HepG2 (cell line): ENCODE data around the gene KDM4D. TPM values are rescaled to one million over a fixed set of nuclear protein-coding genes. Genes with fewer than 3 reads are reported as not detected.
A peak's percentile ranks its signal among the peaks of the same experiment; 100 is the strongest.

ENCODE experiments used
- ATF1 ChIP-seq: IDR thresholded peaks from 2 replicates; pipeline ENCODE4 v1.6.1; 2016; ENCODE audit warnings: mild to moderate bottlenecking, control low read depth
- EP300 ChIP-seq, 3 experiments: sonication (generic) in 1 of 3; formaldehyde crosslinking in 1 of 3; IDR thresholded peaks; 2 replicates each; pipeline versions ENCODE4 v1.5.1 to v1.6.1; 2011 to 2020; ENCODE audit warnings: low read depth in 2 of 3, low read length in 2 of 3, borderline replicate concordance in 1 of 3, improper control_type of control experiment in 1 of 3, mild to moderate bottlenecking in 1 of 3, missing genetic modification reagents in 1 of 3, moderate library complexity in 1 of 3
- HES4 ChIP-seq: sonication (generic); formaldehyde crosslinking; IDR thresholded peaks from 2 replicates; pipeline ENCODE4 v1.9.0; 2021; ENCODE audit warnings: mild to moderate bottlenecking, missing genetic modification reagents, borderline replicate concordance
- IKZF1 ChIP-seq: fragments of 450-650 bp; IDR thresholded peaks from 2 replicates; pipeline ENCODE4 v1.7.1; 2016
- MXI1 ChIP-seq: IDR thresholded peaks from 3 replicates; pipeline ENCODE4 v1.6.1; 2012; ENCODE audit warnings: low read depth, low read length, inconsistent platforms, borderline replicate concordance
- SNAI1 ChIP-seq: sonication (generic); formaldehyde crosslinking; IDR thresholded peaks from 2 replicates; pipeline ENCODE4 v1.5.0; 2020; ENCODE audit warnings: mild to moderate bottlenecking, missing genetic modification reagents, borderline replicate concordance
- TBX2 ChIP-seq: sonication (generic); formaldehyde crosslinking; IDR thresholded peaks from 2 replicates; pipeline ENCODE4 v1.5.0; 2020; ENCODE audit warnings: missing genetic modification reagents, mild to moderate bottlenecking, borderline replicate concordance
- ZNF263 ChIP-seq: sonication (generic); formaldehyde crosslinking; IDR thresholded peaks from 2 replicates; pipeline ENCODE4 v1.4.0; 2020; ENCODE audit warnings: missing genetic modification reagents
- ZNF274 ChIP-seq: sonication (generic); formaldehyde crosslinking; IDR thresholded peaks from 2 replicates; pipeline ENCODE4 v1.5.1; 2020; ENCODE audit warnings: mild to moderate bottlenecking, missing genetic modification reagents
- ZNF431 ChIP-seq: sonication (generic); formaldehyde crosslinking; IDR thresholded peaks from 2 replicates; pipeline ENCODE4 v1.9.0; 2022; ENCODE audit warnings: missing genetic modification reagents, low read depth, mild to moderate bottlenecking, borderline replicate concordance
- ZNF574 ChIP-seq: sonication (generic); formaldehyde crosslinking; IDR thresholded peaks from 2 replicates; pipeline ENCODE4 v1.4.0; 2020; ENCODE audit warnings: missing genetic modification reagents
- polyA plus RNA-seq, 8 experiments: library from polyadenylated mRNA; depleted of rRNA in 3 of 8; stranded (reverse) in 7 of 8; unstranded in 1 of 8; fragments of >200 nt; fragmentation: Illumina TruSeq in 4 of 8; extraction: Trizol in 4 of 8; gene quantifications; 2 replicates each; pipeline versions ENCODE4 v1.2.1 to v1.2.3, GENCODE V29; 2011 to 2016; ENCODE audit warnings: low read depth in 4 of 8, missing spikeins in 1 of 8, mixed read lengths in 1 of 8; ENCODE audit not compliant: insufficient read depth in 1 of 8
- total RNA-seq, 5 experiments: library from RNA; depleted of rRNA; stranded (reverse); fragments of >200 nt; fragmentation: Illumina TruSeq; extraction: Trizol; gene quantifications; 2 replicates each; pipeline ENCODE4 v1.2.3, GENCODE V29; 2016; ENCODE audit warnings: low read depth in 1 of 5
- TF ChIP-seq, protein P1 (sequence below): sonication (generic); formaldehyde crosslinking; IDR thresholded peaks from 2 replicates; pipeline ENCODE4 v1.4.0; 2020; ENCODE audit warnings: missing genetic modification reagents, mild to moderate bottlenecking, borderline replicate concordance
- TF ChIP-seq, protein P2 (sequence below): sonication (generic); formaldehyde crosslinking; IDR thresholded peaks from 2 replicates; pipeline ENCODE4 v1.4.0; 2020; ENCODE audit warnings: low read depth, missing genetic modification reagents
- TF ChIP-seq, protein P3 (sequence below): sonication (generic); formaldehyde crosslinking; IDR thresholded peaks from 2 replicates; pipeline ENCODE4 v1.4.0; 2020; ENCODE audit warnings: missing genetic modification reagents, borderline replicate concordance

The KDM4D gene
- total and polyA plus RNA-seq, 2 of the 13 experiments (the other 11 are each of a cell fraction or from before 2014, with no cell fraction given): 0.96 to 1.3 TPM

- TF ChIP-seq, protein P1, sequence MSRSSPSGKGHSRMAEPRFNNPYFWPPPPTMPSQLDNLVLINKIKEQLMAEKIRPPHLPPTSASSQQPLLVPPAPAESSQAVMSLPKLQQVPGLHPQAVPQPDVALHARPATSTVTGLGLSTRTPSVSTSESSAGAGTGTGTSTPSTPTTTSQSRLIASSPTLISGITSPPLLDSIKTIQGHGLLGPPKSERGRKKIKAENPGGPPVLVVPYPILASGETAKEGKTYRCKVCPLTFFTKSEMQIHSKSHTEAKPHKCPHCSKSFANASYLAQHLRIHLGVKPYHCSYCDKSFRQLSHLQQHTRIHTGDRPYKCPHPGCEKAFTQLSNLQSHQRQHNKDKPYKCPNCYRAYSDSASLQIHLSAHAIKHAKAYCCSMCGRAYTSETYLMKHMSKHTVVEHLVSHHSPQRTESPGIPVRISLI (CRISPR knock-in tag): peak; percentile 9; the same call in 1 of the 2 replicates
- TF ChIP-seq HES4 (peak; percentile 68; the same call in 1 of the 2 replicates), ZNF263 (peak; percentile 37; the same call in 1 of the 2 replicates), ZNF574 (CRISPR knock-in tag) (peak; percentile 88), ZNF274 (CRISPR knock-in tag) (0 out of 2 replicates have a peak, but pooled peaks have one; percentile 41), SNAI1 (CRISPR knock-in tag) (no peak), TBX2 (CRISPR knock-in tag) (peak; percentile 70; the same call in 1 of the 2 replicates), IKZF1 (no peak), MXI1 (peak; percentile 22; the same call in 1 of the 3 replicates), ZNF431 (CRISPR knock-in tag) (0 out of 2 replicates have a peak, but pooled peaks have one; percentile 69), EP300 (IDR thresholded peaks at IDR 0.05; ENCODE audit: low read depth in 2 of 2, low read length in 2 of 2) (0 out of 4 replicates have a peak, but pooled peaks of 1 of the 2 experiments have one; percentile 20), EP300 (CRISPR knock-in tag; IDR thresholded peaks at IDR 0.05; ENCODE audit: borderline replicate concordance) (no peak), ATF1 (CRISPR knock-in tag) (peak; percentile 73)
- TF ChIP-seq, protein P2, sequence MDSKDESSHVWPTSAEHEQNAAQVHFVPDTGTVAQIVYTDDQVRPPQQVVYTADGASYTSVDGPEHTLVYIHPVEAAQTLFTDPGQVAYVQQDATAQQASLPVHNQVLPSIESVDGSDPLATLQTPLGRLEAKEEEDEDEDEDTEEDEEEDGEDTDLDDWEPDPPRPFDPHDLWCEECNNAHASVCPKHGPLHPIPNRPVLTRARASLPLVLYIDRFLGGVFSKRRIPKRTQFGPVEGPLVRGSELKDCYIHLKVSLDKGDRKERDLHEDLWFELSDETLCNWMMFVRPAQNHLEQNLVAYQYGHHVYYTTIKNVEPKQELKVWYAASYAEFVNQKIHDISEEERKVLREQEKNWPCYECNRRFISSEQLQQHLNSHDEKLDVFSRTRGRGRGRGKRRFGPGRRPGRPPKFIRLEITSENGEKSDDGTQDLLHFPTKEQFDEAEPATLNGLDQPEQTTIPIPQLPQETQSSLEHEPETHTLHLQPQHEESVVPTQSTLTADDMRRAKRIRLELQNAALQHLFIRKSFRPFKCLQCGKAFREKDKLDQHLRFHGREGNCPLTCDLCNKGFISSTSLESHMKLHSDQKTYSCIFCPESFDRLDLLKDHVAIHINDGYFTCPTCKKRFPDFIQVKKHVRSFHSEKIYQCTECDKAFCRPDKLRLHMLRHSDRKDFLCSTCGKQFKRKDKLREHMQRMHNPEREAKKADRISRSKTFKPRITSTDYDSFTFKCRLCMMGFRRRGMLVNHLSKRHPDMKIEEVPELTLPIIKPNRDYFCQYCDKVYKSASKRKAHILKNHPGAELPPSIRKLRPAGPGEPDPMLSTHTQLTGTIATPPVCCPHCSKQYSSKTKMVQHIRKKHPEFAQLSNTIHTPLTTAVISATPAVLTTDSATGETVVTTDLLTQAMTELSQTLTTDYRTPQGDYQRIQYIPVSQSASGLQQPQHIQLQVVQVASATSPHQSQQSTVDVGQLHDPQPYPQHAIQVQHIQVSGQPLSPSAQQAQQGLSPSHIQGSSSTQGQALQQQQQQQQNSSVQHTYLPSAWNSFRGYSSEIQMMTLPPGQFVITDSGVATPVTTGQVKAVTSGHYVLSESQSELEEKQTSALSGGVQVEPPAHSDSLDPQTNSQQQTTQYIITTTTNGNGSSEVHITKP (CRISPR knock-in tag): peak; percentile 38; the same call in 1 of the 2 replicates
- TF ChIP-seq, protein P3, sequence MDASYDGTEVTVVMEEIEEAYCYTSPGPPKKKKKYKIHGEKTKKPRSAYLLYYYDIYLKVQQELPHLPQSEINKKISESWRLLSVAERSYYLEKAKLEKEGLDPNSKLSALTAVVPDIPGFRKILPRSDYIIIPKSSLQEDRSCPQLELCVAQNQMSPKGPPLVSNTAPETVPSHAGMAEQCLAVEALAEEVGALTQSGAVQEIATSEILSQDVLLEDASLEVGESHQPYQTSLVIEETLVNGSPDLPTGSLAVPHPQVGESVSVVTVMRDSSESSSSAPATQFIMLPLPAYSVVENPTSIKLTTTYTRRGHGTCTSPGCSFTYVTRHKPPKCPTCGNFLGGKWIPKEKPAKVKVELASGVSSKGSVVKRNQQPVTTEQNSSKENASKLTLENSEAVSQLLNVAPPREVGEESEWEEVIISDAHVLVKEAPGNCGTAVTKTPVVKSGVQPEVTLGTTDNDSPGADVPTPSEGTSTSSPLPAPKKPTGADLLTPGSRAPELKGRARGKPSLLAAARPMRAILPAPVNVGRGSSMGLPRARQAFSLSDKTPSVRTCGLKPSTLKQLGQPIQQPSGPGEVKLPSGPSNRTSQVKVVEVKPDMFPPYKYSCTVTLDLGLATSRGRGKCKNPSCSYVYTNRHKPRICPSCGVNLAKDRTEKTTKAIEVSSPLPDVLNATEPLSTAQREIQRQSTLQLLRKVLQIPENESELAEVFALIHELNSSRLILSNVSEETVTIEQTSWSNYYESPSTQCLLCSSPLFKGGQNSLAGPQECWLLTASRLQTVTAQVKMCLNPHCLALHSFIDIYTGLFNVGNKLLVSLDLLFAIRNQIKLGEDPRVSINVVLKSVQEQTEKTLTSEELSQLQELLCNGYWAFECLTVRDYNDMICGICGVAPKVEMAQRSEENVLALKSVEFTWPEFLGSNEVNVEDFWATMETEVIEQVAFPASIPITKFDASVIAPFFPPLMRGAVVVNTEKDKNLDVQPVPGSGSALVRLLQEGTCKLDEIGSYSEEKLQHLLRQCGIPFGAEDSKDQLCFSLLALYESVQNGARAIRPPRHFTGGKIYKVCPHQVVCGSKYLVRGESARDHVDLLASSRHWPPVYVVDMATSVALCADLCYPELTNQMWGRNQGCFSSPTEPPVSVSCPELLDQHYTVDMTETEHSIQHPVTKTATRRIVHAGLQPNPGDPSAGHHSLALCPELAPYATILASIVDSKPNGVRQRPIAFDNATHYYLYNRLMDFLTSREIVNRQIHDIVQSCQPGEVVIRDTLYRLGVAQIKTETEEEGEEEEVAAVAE (CRISPR knock-in tag): peak; percentile 86
Observed at GRCh38 chr11:94973099-94973968, at the start of gene KDM4D, which contains the start of gene CWC15 (continued).
